Endothelial cell of umbilical vein (primary cell): ENCODE results near the gene GALNT2. TPM values are rescaled to one million over a fixed set of nuclear protein-coding genes. Genes with fewer than 3 reads are reported as not detected.

Experiments used
- BruUV-seq: library from RNA; stranded (reverse); fragments of 400-500 nt; replicated peaks from 2 replicates; lab custom pipeline; 2021; lab: Mats Ljungman, UMichigan
- CTCF ChIA-PET: fragments of 300-600, 350-600 bp; sonication (Branson Sonifier 250); formaldehyde crosslinking; loops from one replicate; lab custom pipeline; 2021; ENCODE audit warnings: antibody characterized with exemption, inconsistent platforms; lab: Charles Lee
- POLR2A ChIA-PET: fragments of 300-600, 350-600 bp; sonication (Branson Sonifier 250); formaldehyde crosslinking; loops from one replicate; lab custom pipeline; 2021; ENCODE audit warnings: antibody characterized with exemption, inconsistent platforms; lab: Charles Lee
- DNase-seq: peaks from one replicate; pipeline ENCODE4 v3.0.0-alpha.2; 2011; ENCODE audit warnings: low read depth, low spot score
- FAIRE-seq: peaks from 2 replicates; lab custom pipeline; 2011; peaks lifted over from hg19 to GRCh38; lab: Jason Lieb, UNC
- H2AFZ ChIP-seq: 2 replicates; pipeline ENCODE4 v1.6.0; 2012; ENCODE audit warnings: low read depth, low read length, control low read depth, inconsistent platforms
- H3K27ac ChIP-seq: 2 replicates; pipeline ENCODE4 v1.5.1; 2011; ENCODE audit warnings: low read depth, mild to moderate bottlenecking, control low read depth, low read length, moderate library complexity; ENCODE audit not compliant: insufficient read depth
- H3K27me3 ChIP-seq, 2 experiments: 2 replicates each; pipeline versions ENCODE4 v1.6.0 to v1.6.1; 2011; ENCODE audit warnings: low read length in 2 of 2, mixed read lengths in 1 of 2; ENCODE audit not compliant: control insufficient read depth in 2 of 2, insufficient read depth in 2 of 2
- H3K36me3 ChIP-seq, 2 experiments: 2 replicates in 1 of 2; 3 replicates in 1 of 2; pipeline ENCODE4 v1.5.1; 2011; ENCODE audit warnings: low read length in 2 of 2, mild to moderate bottlenecking in 1 of 2, moderate library complexity in 1 of 2; ENCODE audit not compliant: control insufficient read depth in 2 of 2, insufficient read depth in 2 of 2; ENCODE audit errors: extremely low read depth in 1 of 2
- H3K4me1 ChIP-seq: 3 replicates; pipeline ENCODE4 v1.5.1; 2011; ENCODE audit warnings: mild to moderate bottlenecking, low read length; ENCODE audit not compliant: control insufficient read depth, insufficient read depth; ENCODE audit errors: extremely low read depth
- H3K4me2 ChIP-seq: 2 replicates; pipeline ENCODE4 v1.6.1; 2011; ENCODE audit warnings: low read length, control low read depth, mixed read lengths; ENCODE audit not compliant: insufficient read depth
- H3K4me3 ChIP-seq, 3 experiments: fragments of 200-600 bp in 1 of 3; sonication (generic), shearing (Covaris generic) in 1 of 3; replicated peaks in 1 of 3; 2 replicates each; pipeline ENCODE4 v1.5.1; 2011 to 2016; ENCODE audit warnings: control low read depth in 3 of 3, low read length in 3 of 3, mild to moderate bottlenecking in 2 of 3, inconsistent platforms in 1 of 3, low read depth in 1 of 3, moderate library complexity in 1 of 3; ENCODE audit not compliant: insufficient read depth in 1 of 3
- H3K79me2 ChIP-seq: 2 replicates; pipeline ENCODE4 v1.6.0; 2012; ENCODE audit warnings: low read length, inconsistent platforms; ENCODE audit not compliant: control insufficient read depth, insufficient read depth
- H3K9ac ChIP-seq: replicated peaks from 2 replicates; pipeline ENCODE3; 2011; ENCODE audit warnings: low read length, control low read depth; ENCODE audit not compliant: insufficient read depth; ENCODE audit errors: extremely low read depth
- H3K9me1 ChIP-seq: replicated peaks from 3 replicates; pipeline ENCODE4 v1.6.0; 2011; ENCODE audit warnings: mild to moderate bottlenecking, low read length; ENCODE audit not compliant: control insufficient read depth, insufficient read depth; ENCODE audit errors: extremely low read depth
- H3K9me3 ChIP-seq: replicated peaks from 2 replicates; pipeline ENCODE4 v1.5.1; 2012; ENCODE audit warnings: low read length, inconsistent platforms; ENCODE audit not compliant: control insufficient read depth, insufficient read depth
- H4K20me1 ChIP-seq: replicated peaks from 2 replicates; pipeline ENCODE3; 2011; ENCODE audit warnings: mild to moderate bottlenecking, low read length; ENCODE audit not compliant: control insufficient read depth, insufficient read depth; ENCODE audit errors: extremely low read depth
- EZH2 ChIP-seq: IDR thresholded peaks from 2 replicates; pipeline ENCODE4 v1.6.1; 2012; ENCODE audit warnings: borderline replicate concordance, low read depth, mild to moderate bottlenecking, moderate library complexity, low read length, inconsistent platforms; ENCODE audit not compliant: severe bottlenecking
- FOS ChIP-seq: IDR thresholded peaks from 2 replicates; pipeline ENCODE4 v1.6.1; 2011; ENCODE audit warnings: mild to moderate bottlenecking, low read length, moderate library complexity, borderline replicate concordance; ENCODE audit not compliant: insufficient read depth
- GATA2 ChIP-seq: IDR thresholded peaks from 2 replicates; pipeline ENCODE4 v1.7.0; 2011; ENCODE audit warnings: low read depth, mild to moderate bottlenecking, moderate library complexity, mixed read lengths, low read length; ENCODE audit not compliant: insufficient read length, insufficient read depth
- JUN ChIP-seq: IDR thresholded peaks from 2 replicates; pipeline ENCODE4 v1.6.1; 2011; ENCODE audit warnings: borderline replicate concordance, low read depth; ENCODE audit not compliant: insufficient read length, insufficient read depth
- MYC ChIP-seq: IDR thresholded peaks from one replicate; pipeline ENCODE4 v1.6.1; 2011; ENCODE audit warnings: mild to moderate bottlenecking, low read depth, low read length
- POLR2A ChIP-seq: IDR thresholded peaks from 2 replicates; pipeline ENCODE4 v1.6.1; 2012; ENCODE audit warnings: low read depth, mild to moderate bottlenecking, control low read depth, low read length
- POLR2AphosphoS5 ChIP-seq: IDR thresholded peaks from 2 replicates; pipeline ENCODE4 v1.6.1; 2012; ENCODE audit warnings: low read depth, mild to moderate bottlenecking, control low read depth, low read length, moderate library complexity; ENCODE audit not compliant: insufficient read depth
- dilution Hi-C: fragments of 300-500 bp; cut with MboI; formaldehyde crosslinking; loops from one replicate; pipeline ENCODE4 v1.15.0; 2019; ENCODE audit warnings: low sequenced_read_pairs; ENCODE audit not compliant: extremely low pct_ligation_motif_present
- intact Hi-C: fragments of 100-400 bp; cut with micrococcal nuclease; formaldehyde crosslinking; loops from one replicate; pipeline ENCODE4 v1.10.0; 2022
- polyA plus RNA-seq, 4 experiments: library from polyadenylated mRNA; depleted of rRNA in 3 of 4; stranded (reverse) in 3 of 4; unstranded in 1 of 4; fragments of >200 nt; gene quantifications; 2 replicates each; pipeline versions ENCODE4 v1.2.1 to v1.2.3, GENCODE V29; 2011 to 2012; ENCODE audit warnings: missing spikeins in 1 of 4
- total RNA-seq: library from RNA; stranded (reverse); gene quantifications from 2 replicates; pipeline ENCODE4 v1.2.3, GENCODE V29; 2021
- TF ChIP-seq, protein P1 (sequence below): IDR thresholded peaks from 2 replicates; pipeline ENCODE4 v1.6.1; 2011; ENCODE audit not compliant: insufficient read depth, insufficient read length
- TF ChIP-seq, protein P2 (sequence below), 2 donors: IDR thresholded peaks; 1 replicate in 1 of 2; 2 replicates in 1 of 2; pipeline ENCODE4 v1.5.1; 2011; ENCODE audit warnings: low read length in 2 of 2, mild to moderate bottlenecking in 2 of 2, moderate library complexity in 2 of 2, control low read depth in 1 of 2, inconsistent platforms in 1 of 2, low read depth in 1 of 2; ENCODE audit not compliant: insufficient read depth in 1 of 2; ENCODE audit errors: extremely low read depth in 1 of 2

Gene GALNT2
- total and polyA plus RNA-seq, 2 donors (not counting 3 experiments of a cell fraction or from before 2014, with no cell fraction given), result 56.3 to 77.5 TPM

DNA sequence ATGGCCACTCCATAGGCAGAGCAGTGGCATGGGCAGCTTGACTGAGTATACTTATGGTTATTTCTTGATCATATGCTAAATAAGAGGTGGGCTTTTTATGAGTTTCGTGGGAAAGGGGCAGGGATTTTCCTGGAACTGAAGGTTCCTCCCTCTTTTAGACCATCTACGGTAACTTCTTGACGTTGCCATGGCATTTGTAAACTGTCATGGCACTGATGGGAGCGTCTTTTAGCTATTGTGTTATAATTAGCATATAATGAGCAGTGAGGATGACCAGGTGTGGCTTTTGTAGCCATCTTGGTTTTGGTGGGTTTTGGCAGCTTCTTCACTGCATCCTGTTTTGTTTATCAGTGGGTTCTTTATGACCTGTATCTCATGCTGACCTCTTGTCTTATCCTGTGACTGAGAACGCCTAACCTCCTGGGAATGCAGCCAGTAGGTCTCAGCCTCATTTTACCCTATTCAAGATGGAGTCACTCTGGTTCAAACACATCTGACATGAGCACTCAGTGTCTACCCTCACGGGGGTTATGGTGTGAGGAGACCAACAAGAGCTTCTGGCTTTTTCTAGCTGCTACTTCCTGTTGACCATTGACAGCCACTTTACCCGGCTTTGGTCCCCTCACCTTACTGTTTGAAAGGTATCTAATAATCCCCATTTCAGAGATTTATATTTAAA is 71.7 kb downstream of the GALNT2 start:
- Histone ChIP-seq H3K4me1 (no peaks in the 10 kb centered on the region), H4K20me1 (no peaks in the 10 kb centered on the region), H3K9me3 (no peaks in the 10 kb centered on the region), H3K27me3 (no peaks in the 10 kb centered on the region), H3K4me3 (no peak overlapping the region), H3K9me1 (no peaks in the 10 kb centered on the region), H3K27ac (no peak overlapping the region), H3K79me2 (peaks cover 5% of the 10 kb centered on the region), H3K36me3 (no peaks in the 10 kb centered on the region), H3K9ac (no peak overlapping the region), H3K4me2 (no peak overlapping the region), H2AFZ (no peak overlapping the region)
- FAIRE-seq, result no peak
- dilution Hi-C loops (no loop called here), intact Hi-C loops (no loop called here)
- DNase-seq, result no peak
- TF ChIP-seq FOS (no peak), EZH2 (no peak), JUN (no peak), POLR2A (no peak), GATA2 (no peak), POLR2AphosphoS5 (no peak), MYC (no peak)
- TF ChIP-seq, protein P1, sequence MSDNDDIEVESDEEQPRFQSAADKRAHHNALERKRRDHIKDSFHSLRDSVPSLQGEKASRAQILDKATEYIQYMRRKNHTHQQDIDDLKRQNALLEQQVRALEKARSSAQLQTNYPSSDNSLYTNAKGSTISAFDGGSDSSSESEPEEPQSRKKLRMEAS, result no peak
- TF ChIP-seq, protein P2, sequence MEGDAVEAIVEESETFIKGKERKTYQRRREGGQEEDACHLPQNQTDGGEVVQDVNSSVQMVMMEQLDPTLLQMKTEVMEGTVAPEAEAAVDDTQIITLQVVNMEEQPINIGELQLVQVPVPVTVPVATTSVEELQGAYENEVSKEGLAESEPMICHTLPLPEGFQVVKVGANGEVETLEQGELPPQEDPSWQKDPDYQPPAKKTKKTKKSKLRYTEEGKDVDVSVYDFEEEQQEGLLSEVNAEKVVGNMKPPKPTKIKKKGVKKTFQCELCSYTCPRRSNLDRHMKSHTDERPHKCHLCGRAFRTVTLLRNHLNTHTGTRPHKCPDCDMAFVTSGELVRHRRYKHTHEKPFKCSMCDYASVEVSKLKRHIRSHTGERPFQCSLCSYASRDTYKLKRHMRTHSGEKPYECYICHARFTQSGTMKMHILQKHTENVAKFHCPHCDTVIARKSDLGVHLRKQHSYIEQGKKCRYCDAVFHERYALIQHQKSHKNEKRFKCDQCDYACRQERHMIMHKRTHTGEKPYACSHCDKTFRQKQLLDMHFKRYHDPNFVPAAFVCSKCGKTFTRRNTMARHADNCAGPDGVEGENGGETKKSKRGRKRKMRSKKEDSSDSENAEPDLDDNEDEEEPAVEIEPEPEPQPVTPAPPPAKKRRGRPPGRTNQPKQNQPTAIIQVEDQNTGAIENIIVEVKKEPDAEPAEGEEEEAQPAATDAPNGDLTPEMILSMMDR (IDR thresholded peaks at IDR 0.05; ENCODE audit: extremely low read depth in 1 of 2, insufficient read depth in 1 of 2, low read depth in 1 of 2, low read length in 2 of 2), result no peak
- BruUV-seq, result no TSS peak
- ChIA-PET CTCF (no interaction called here), POLR2A (no interaction called here)
